PFSK-1 (cell line): Measurements from ENCODE around the gene LRRC36.

Source experiments
- POLR2AphosphoS5 ChIP-seq: IDR thresholded peaks from 2 replicates; pipeline ENCODE4 v1.6.1; 2012; ENCODE audit warnings: low read depth, mild to moderate bottlenecking, control low read depth, low read length, moderate library complexity
- REST ChIP-seq, 2 experiments: IDR thresholded peaks; 2 replicates each; pipeline versions ENCODE4 v1.6.1 to v1.8.0; 2011 to 2012; ENCODE audit warnings: low read depth in 2 of 2, low read length in 2 of 2, control low read depth in 1 of 2, inconsistent platforms in 1 of 2, mild to moderate bottlenecking in 1 of 2, moderate library complexity in 1 of 2; ENCODE audit not compliant: insufficient read depth in 1 of 2
- SIN3A ChIP-seq: IDR thresholded peaks from 2 replicates; pipeline ENCODE4 v1.6.1; 2012; ENCODE audit warnings: mild to moderate bottlenecking, low read length, moderate library complexity, borderline replicate concordance; ENCODE audit not compliant: insufficient read depth
- TAF1 ChIP-seq: IDR thresholded peaks from 2 replicates; pipeline ENCODE4 v1.6.1; 2012; ENCODE audit warnings: low read length, control low read depth, borderline replicate concordance; ENCODE audit not compliant: insufficient read depth

- no peak for TF ChIP-seq POLR2AphosphoS5
- TF ChIP-seq TAF1, result no peak
- no peak for TF ChIP-seq REST (IDR thresholded peaks at IDR 0.05; ENCODE audit: insufficient read depth in 1 of 2, low read depth in 2 of 2, low read length in 2 of 2)
- no peak for TF ChIP-seq SIN3A
These were observed 41.6 kb upstream of the LRRC36 start for GRCh38 chr16:67284699-67285646.
